Kidney (tissue), 14 donors: ENCODE measurements around the gene LMAN1L. TPM values are rescaled to one million over a fixed set of nuclear protein-coding genes. Genes with fewer than 3 reads are reported as not detected.

Source experiments
- DNase-seq, 5 donors: peaks; one replicate each; pipeline ENCODE4 v3.0.0-alpha.2; 2013 to 2020
- FAIRE-seq: peaks from 2 replicates; lab custom pipeline; 2012; peaks lifted over from hg19 to GRCh38; lab: Jason Lieb, UNC
- H3K27ac ChIP-seq, 2 donors: one replicate each; pipeline ENCODE4 v1.7.0; 2013; ENCODE audit warnings: low read depth in 2 of 2, low read length in 2 of 2, inconsistent platforms in 1 of 2
- H3K27me3 ChIP-seq: one replicate; pipeline ENCODE4 v1.7.1; 2013; ENCODE audit warnings: low read length, inconsistent platforms; ENCODE audit not compliant: control insufficient read depth, insufficient read depth
- H3K36me3 ChIP-seq, 3 donors: one replicate each; pipeline versions ENCODE4 v1.7.0 to v1.7.1; 2013; ENCODE audit warnings: low read length in 3 of 3, control low read depth in 1 of 3, inconsistent platforms in 1 of 3; ENCODE audit not compliant: insufficient read depth in 3 of 3, control insufficient read depth in 2 of 3
- H3K4me1 ChIP-seq, 3 donors: one replicate each; pipeline versions ENCODE4 v1.7.0 to v1.7.1; 2013; ENCODE audit warnings: low read length in 3 of 3, inconsistent platforms in 1 of 3, low read depth in 1 of 3; ENCODE audit not compliant: control insufficient read depth in 2 of 3, insufficient read depth in 2 of 3
- H3K4me3 ChIP-seq, 3 donors: one replicate each; pipeline versions ENCODE4 v1.7.0 to v1.8.1; 2013; ENCODE audit warnings: low read length in 3 of 3, control low read depth in 1 of 3, inconsistent platforms in 1 of 3
- H3K9ac ChIP-seq, 3 donors: one replicate each; pipeline versions ENCODE4 v1.7.0 to v1.7.1; 2013; ENCODE audit warnings: low read length in 3 of 3, control low read depth in 1 of 3, inconsistent platforms in 1 of 3
- H3K9me3 ChIP-seq, 3 donors: one replicate each; pipeline versions ENCODE4 v1.7.0 to v1.7.1; 2013; ENCODE audit warnings: low read length in 3 of 3, control low read depth in 1 of 3, inconsistent platforms in 1 of 3; ENCODE audit not compliant: control insufficient read depth in 2 of 3, insufficient read depth in 1 of 3
- CTCF ChIP-seq: IDR thresholded peaks from 3 replicates; pipeline ENCODE4 v1.5.1; 2012; ENCODE audit warnings: mild to moderate bottlenecking, moderate library complexity, borderline replicate concordance; ENCODE audit not compliant: insufficient read depth; ENCODE audit errors: extremely low read depth
- intact Hi-C: fragments of 100-400 bp; cut with DNase I; formaldehyde crosslinking; loops from one replicate; pipeline ENCODE4 v1.11.1; 2022
- polyA plus RNA-seq: library from polyadenylated mRNA; stranded (reverse); fragments of 350-450 nt; fragmentation: Illumina TruSeq; extraction: RNeasy Lipid Tissue Mini Kit (QIAGEN cat#74804); gene quantifications from one replicate; pipeline ENCODE4 v1.2.3, GENCODE V29; 2014; ENCODE audit warnings: low read depth, low replicate concordance; ENCODE audit not compliant: insufficient read depth
- total RNA-seq: library from RNA; stranded (reverse); fragmentation: NEBNext Ultra II Directional; extraction: Animal tissue kit (Norgen Biotek cat#: 25700); gene quantifications from one replicate; pipeline ENCODE4 v1.2.1, GENCODE V29; 2021
- donor health status: control.
- donor health status: control.
- donor health status: control.
- donor health status: control.
- donor health status: control.
- donor health status: DM: yes; HTN: yes; CAD: no.
- donor health status: Normal renal cell carcinoma (clear cell type).

LMAN1L gene
- total and polyA plus RNA-seq, 2 donors from 2014 or later: not detected

DNA sequence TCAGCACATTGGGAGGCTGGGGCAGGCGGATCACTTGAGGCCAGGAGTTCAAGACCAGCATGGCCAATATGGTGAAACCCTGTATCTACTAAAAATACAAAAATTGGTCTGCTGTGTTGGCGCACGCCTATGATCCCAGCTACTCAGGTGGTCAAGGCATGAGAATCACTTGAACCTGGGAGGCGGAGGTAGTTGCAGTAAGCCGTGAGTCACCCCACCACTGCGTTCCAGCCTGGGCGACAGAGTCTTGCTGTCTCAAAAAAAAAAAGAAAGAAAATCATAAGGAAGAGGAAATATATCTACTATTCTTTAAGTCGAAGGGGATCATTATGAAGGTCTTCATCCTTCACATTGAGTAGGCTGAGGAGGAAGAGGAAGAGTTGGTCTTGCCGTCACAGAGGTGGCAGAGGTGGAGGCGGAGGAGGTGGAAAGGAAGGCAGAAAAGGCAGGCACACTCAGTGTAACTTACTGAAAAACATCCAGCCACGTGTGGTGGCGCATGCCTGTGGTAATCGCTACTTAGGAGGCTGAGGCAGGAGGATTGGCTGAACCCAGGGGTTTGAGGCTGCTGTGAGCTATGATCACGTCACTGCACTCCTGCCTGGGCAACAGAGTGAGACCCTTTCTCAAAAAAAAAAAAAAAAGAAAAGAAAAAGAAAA is 16.5 kb upstream of the LMAN1L start:
- peaks cover 0 to 19% (median 0%) of the 10 kb centered on the region in 3 donors for H3K4me1 ChIP-seq
- intact Hi-C loops: no loop called here
- no peak overlapping the region for H3K9ac ChIP-seq
- no peaks in the 10 kb centered on the region for H3K9me3 ChIP-seq
- no peak overlapping the region for H3K27ac ChIP-seq
- DNase-seq (no peak), FAIRE-seq (no peak)
- H3K27me3 ChIP-seq: no peaks in the 10 kb centered on the region
- TF ChIP-seq CTCF: no peak
- H3K36me3 ChIP-seq: peaks cover 0 to 9% (median 0%) of the 10 kb centered on the region in 3 donors
- H3K4me3 ChIP-seq: no peak overlapping the region

DNA sequence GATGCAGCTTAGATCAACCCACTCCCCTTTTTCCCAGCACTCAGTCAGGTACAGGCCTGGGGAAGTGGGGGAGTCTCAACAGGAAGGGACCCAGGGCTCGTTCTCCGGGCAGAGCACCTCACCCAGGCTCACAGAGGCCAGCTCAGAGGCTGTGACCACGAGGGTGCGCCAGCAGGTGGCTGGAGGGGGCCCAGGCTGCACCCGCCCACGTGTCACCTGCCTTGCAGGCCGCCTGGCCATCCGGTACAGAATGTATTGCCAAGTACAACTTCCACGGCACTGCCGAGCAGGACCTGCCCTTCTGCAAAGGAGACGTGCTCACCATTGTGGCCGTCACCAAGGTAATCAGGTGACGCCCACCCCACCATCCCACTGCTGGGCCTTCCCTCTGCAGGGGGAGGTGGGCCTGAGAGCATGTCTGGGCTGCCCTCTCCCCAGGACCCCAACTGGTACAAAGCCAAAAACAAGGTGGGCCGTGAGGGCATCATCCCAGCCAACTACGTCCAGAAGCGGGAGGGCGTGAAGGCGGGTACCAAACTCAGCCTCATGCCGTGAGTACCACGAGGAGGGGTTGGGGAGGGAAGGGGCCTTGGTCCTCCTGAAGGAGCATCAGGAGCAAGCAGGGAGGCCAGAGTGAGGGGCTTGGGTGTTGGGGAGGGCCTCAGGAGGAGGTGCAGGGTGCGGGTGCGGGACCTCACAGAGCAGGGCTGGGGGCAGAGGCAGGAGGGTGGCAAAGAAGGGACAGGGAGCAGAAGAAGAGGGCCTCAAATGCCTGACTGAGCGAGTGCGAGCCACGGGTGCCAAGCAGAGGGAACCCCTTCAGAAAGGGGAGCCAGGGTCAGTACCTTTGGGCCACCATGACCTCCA is 14.0 kb upstream of the LMAN1L start:
- H3K4me1 ChIP-seq: peaks cover 0 to 6% (median 0%) of the 10 kb centered on the region in 3 donors
- H3K27ac ChIP-seq: no peak overlapping the region

GRCh38 chr15:74799255-74799855 is 13.3 kb upstream of the LMAN1L start:
- DNase-seq (no peak), FAIRE-seq (no peak)
- Histone ChIP-seq H3K9ac (no peak overlapping the region), H3K4me3 (no peak overlapping the region), H3K27me3 (no peaks in the 10 kb centered on the region), H3K9me3 (no peaks in the 10 kb centered on the region), H3K36me3 (peaks cover 0 to 15% (median 3%) of the 10 kb centered on the region in 3 donors), H3K4me1 (peaks cover 0 to 6% (median 0%) of the 10 kb centered on the region in 3 donors), H3K27ac (no peak overlapping the region)
- intact Hi-C loops: no loop called here
- TF ChIP-seq CTCF: no peak

More for the DNA sequence above, 14.0 kb upstream of the LMAN1L start:
- Histone ChIP-seq H3K36me3 (peaks cover 0 to 15% (median 3%) of the 10 kb centered on the region in 3 donors), H3K4me3 (no peak overlapping the region), H3K9me3 (no peaks in the 10 kb centered on the region), H3K27me3 (no peaks in the 10 kb centered on the region), H3K9ac (no peak overlapping the region)
- intact Hi-C loops: no loop called here
- DNase-seq: peak in 1 of 5 donors; percentile 83
- TF ChIP-seq CTCF: no peak
- no peak for FAIRE-seq
